Measurements from ENCODE around the gene SH3PXD2B.

SH3PXD2B gene

GRCh38 chr5:172380301-172380986 is 73.9 kb downstream of the SH3PXD2B start:
- no peak for TF ChIP-seq CTCF (IDR thresholded peaks at IDR 0.05; ENCODE audit: extremely low read depth, missing control alignments)
- DNase-seq (ENCODE audit: low spot score) = no peak

GRCh38 chr5:172379481-172379880 is 74.8 kb downstream of the SH3PXD2B start:
- no peak for DNase-seq (ENCODE audit: low spot score)
- no peak for TF ChIP-seq CTCF (IDR thresholded peaks at IDR 0.05; ENCODE audit: extremely low read depth, missing control alignments)

GRCh38 chr5:172377856-172378255 is 76.5 kb downstream of the SH3PXD2B start:
- TF ChIP-seq CTCF (IDR thresholded peaks at IDR 0.05; ENCODE audit: extremely low read depth, missing control alignments) = no peak
- no peak for DNase-seq (ENCODE audit: low spot score)

- no peak for DNase-seq (ENCODE audit: low spot score)
- no peak for TF ChIP-seq CTCF (IDR thresholded peaks at IDR 0.05; ENCODE audit: extremely low read depth, missing control alignments)
Observed at GRCh38 chr5:172377438-172377837, 76.9 kb downstream of the SH3PXD2B start.

- TF ChIP-seq CTCF (IDR thresholded peaks at IDR 0.05; ENCODE audit: extremely low read depth, missing control alignments) = no peak
- no peak for DNase-seq (ENCODE audit: low spot score)
Observed at GRCh38 chr5:172374783-172375182, 79.5 kb downstream of the SH3PXD2B start.

- TF ChIP-seq CTCF (IDR thresholded peaks at IDR 0.05; ENCODE audit: extremely low read depth, missing control alignments) = no peak
- DNase-seq (ENCODE audit: low spot score) = no peak
Observed at GRCh38 chr5:172373680-172374079, 80.6 kb downstream of the SH3PXD2B start.

GRCh38 chr5:172371684-172372083 is 82.6 kb downstream of the SH3PXD2B start:
- TF ChIP-seq CTCF (IDR thresholded peaks at IDR 0.05; ENCODE audit: extremely low read depth, missing control alignments) = no peak

More at GRCh38 chr5:172371684-172372083, 82.6 kb downstream of the SH3PXD2B start:
- DNase-seq (ENCODE audit: low spot score) = no peak
